Fibroblast of lung (primary cell): Measurements from ENCODE around the gene SULT4A1. TPM values are rescaled to one million over a fixed set of nuclear protein-coding genes. Genes with fewer than 3 reads are reported as not detected.

Source experiments
- DNase-seq, 2 donors: peaks; one replicate each; pipeline versions ENCODE4 v3.0.0 to v3.0.0-alpha.2; 2010; ENCODE audit warnings: low read depth in 2 of 2
- H2AFZ ChIP-seq: 2 replicates; pipeline ENCODE4 v1.5.1; 2012; ENCODE audit warnings: low read length, control low read depth, inconsistent platforms
- H3K27ac ChIP-seq: 2 replicates; pipeline ENCODE4 v1.5.1; 2011; ENCODE audit warnings: low read length, control low read depth; ENCODE audit not compliant: insufficient read depth
- H3K27me3 ChIP-seq: 2 replicates; pipeline ENCODE4 v1.5.1; 2011; ENCODE audit warnings: mild to moderate bottlenecking, low read length; ENCODE audit not compliant: control insufficient read depth, insufficient read depth
- H3K36me3 ChIP-seq: 2 replicates; pipeline ENCODE4 v1.5.1; 2011; ENCODE audit warnings: low read length; ENCODE audit not compliant: control insufficient read depth, insufficient read depth
- H3K4me1 ChIP-seq: 2 replicates; pipeline ENCODE4 v1.5.1; 2011; ENCODE audit warnings: low read length; ENCODE audit not compliant: control insufficient read depth, insufficient read depth; ENCODE audit errors: extremely low read depth
- H3K4me2 ChIP-seq: 2 replicates; pipeline ENCODE4 v1.5.1; 2011; ENCODE audit warnings: low read length, control low read depth; ENCODE audit not compliant: insufficient read depth; ENCODE audit errors: extremely low read depth
- H3K4me3 ChIP-seq, 4 experiments: fragments of 200-600 bp in 1 of 4; sonication (generic) in 1 of 4; replicated peaks in 1 of 4; 2 replicates each; pipeline ENCODE4 v1.5.1; 2011 to 2016; ENCODE audit warnings: low read length in 4 of 4, low read depth in 3 of 4, mild to moderate bottlenecking in 3 of 4, control low read depth in 2 of 4, inconsistent platforms in 1 of 4, mixed read lengths in 1 of 4; ENCODE audit not compliant: insufficient read depth in 1 of 4; ENCODE audit errors: control extremely low read depth in 1 of 4
- H3K79me2 ChIP-seq: 2 replicates; pipeline ENCODE4 v1.5.1; 2012; ENCODE audit warnings: mild to moderate bottlenecking, low read length, inconsistent platforms; ENCODE audit not compliant: control insufficient read depth, insufficient read depth
- H3K9ac ChIP-seq: 2 replicates; pipeline ENCODE4 v1.5.1; 2011; ENCODE audit warnings: mild to moderate bottlenecking, low read length, control low read depth; ENCODE audit not compliant: insufficient read depth
- H3K9me3 ChIP-seq: 2 replicates; pipeline ENCODE4 v1.5.1; 2012; ENCODE audit warnings: low read depth, low read length; ENCODE audit not compliant: control insufficient read depth, insufficient read depth
- H4K20me1 ChIP-seq: 2 replicates; pipeline ENCODE4 v1.5.1; 2011; ENCODE audit warnings: low read length; ENCODE audit not compliant: control insufficient read depth, insufficient read depth; ENCODE audit errors: extremely low read depth
- CTCF ChIP-seq, 2 donors: IDR thresholded peaks in 1 of 2; conservative IDR thresholded peaks in 1 of 2; 1 replicate in 1 of 2; 2 replicates in 1 of 2; pipeline ENCODE4 v1.5.1; 2011 to 2012; ENCODE audit warnings: low read length in 2 of 2, control low read depth in 1 of 2, inconsistent platforms in 1 of 2, low read depth in 1 of 2, mild to moderate bottlenecking in 1 of 2
- EZH2 ChIP-seq: IDR thresholded peaks from 2 replicates; pipeline ENCODE4 v1.5.1; 2012; ENCODE audit warnings: low read length, control low read depth, mild to moderate bottlenecking; ENCODE audit errors: missing control alignments
- polyA plus RNA-seq, 2 donors: library from polyadenylated mRNA; depleted of rRNA in 1 of 2; stranded (reverse) in 1 of 2; unstranded in 1 of 2; fragments of >200 nt; gene quantifications; 2 replicates each; pipeline ENCODE4 v1.2.1, GENCODE V29; 2011 to 2012; ENCODE audit warnings: missing spikeins in 1 of 2
- total RNA-seq: library from RNA; depleted of rRNA; stranded (reverse); fragments of >200 nt; gene quantifications from 2 replicates; pipeline ENCODE4 v1.2.1, GENCODE V29; 2014

Gene SULT4A1
- total and polyA plus RNA-seq, 2 donors (not counting 1 experiment from before 2014, with no cell fraction given): 0.16 to 0.50 TPM

GRCh38 chr22:43880541-43880991, 18.3 kb upstream of the SULT4A1 start:
- Histone ChIP-seq H3K79me2 (no peaks in the 10 kb centered on the region), H2AFZ (no peak overlapping the region), H3K4me3 (no peak overlapping the region), H3K9ac (no peak overlapping the region), H3K27me3 (peaks cover 2% of the 10 kb centered on the region), H3K36me3 (no peaks in the 10 kb centered on the region), H3K27ac (no peak overlapping the region), H3K4me2 (no peak overlapping the region), H4K20me1 (no peaks in the 10 kb centered on the region), H3K4me1 (no peaks in the 10 kb centered on the region), H3K9me3 (no peaks in the 10 kb centered on the region)
- TF ChIP-seq EZH2: no peak
- TF ChIP-seq CTCF (conservative IDR thresholded peaks at IDR 0.05 in 1 of 2, IDR thresholded peaks at IDR 0.05 in 1 of 2; ENCODE audit: low read depth in 1 of 2, low read length in 2 of 2): no peak
- DNase-seq: no peak

GRCh38 chr22:43879901-43880540, 17.7 kb upstream of the SULT4A1 start:
- no peak for DNase-seq
- H3K36me3 ChIP-seq: no peaks in the 10 kb centered on the region
- H4K20me1 ChIP-seq: no peaks in the 10 kb centered on the region
- no peaks in the 10 kb centered on the region for H3K4me1 ChIP-seq
- no peak overlapping the region for H3K4me2 ChIP-seq
- no peak overlapping the region for H3K4me3 ChIP-seq
- TF ChIP-seq EZH2: no peak
- no peak overlapping the region for H3K27ac ChIP-seq
- H3K9me3 ChIP-seq: no peaks in the 10 kb centered on the region
- peaks cover 2% of the 10 kb centered on the region for H3K27me3 ChIP-seq
- H2AFZ ChIP-seq: no peak overlapping the region
- no peak overlapping the region for H3K9ac ChIP-seq
- no peaks in the 10 kb centered on the region for H3K79me2 ChIP-seq

GRCh38 chr22:43878831-43879550, 16.7 kb upstream of the SULT4A1 start:
- Histone ChIP-seq H3K27me3 (peaks cover 2% of the 10 kb centered on the region), H2AFZ (no peak overlapping the region), H3K27ac (no peak overlapping the region), H3K9ac (no peak overlapping the region), H3K4me1 (no peaks in the 10 kb centered on the region), H3K79me2 (no peaks in the 10 kb centered on the region), H3K4me2 (no peak overlapping the region), H4K20me1 (no peaks in the 10 kb centered on the region), H3K4me3 (no peak overlapping the region), H3K36me3 (no peaks in the 10 kb centered on the region), H3K9me3 (no peaks in the 10 kb centered on the region)
- TF ChIP-seq EZH2 (no peak), CTCF (conservative IDR thresholded peaks at IDR 0.05 in 1 of 2, IDR thresholded peaks at IDR 0.05 in 1 of 2; ENCODE audit: low read depth in 1 of 2, low read length in 2 of 2) (no peak)
- no peak for DNase-seq
